DOHH2 (cell line): ENCODE measurements around the gene ADD3.
"Not testable (repeated sequence)": the region's sequence is repeated elsewhere in the genome, so short reads cannot be mapped to it uniquely, and the experiment has no call there.

Experiments used
- H3F3A ChIP-seq: fragments of 200-600 bp; sonication (generic), shearing (Covaris generic); 2 replicates; pipeline ENCODE4 v1.6.0; 2016; ENCODE audit warnings: antibody characterized with exemption, mild to moderate bottlenecking; ENCODE audit not compliant: control insufficient read depth, insufficient read depth
- H3K27ac ChIP-seq: fragments of 200-600 bp; sonication (generic); 2 replicates; pipeline ENCODE4 v1.5.1; 2014; ENCODE audit warnings: low read depth, mild to moderate bottlenecking, low read length, moderate library complexity
- H3K27me3 ChIP-seq: fragments of 200-600 bp; sonication (generic); 2 replicates; pipeline ENCODE4 v1.6.1; 2014; ENCODE audit warnings: mild to moderate bottlenecking, low read length, mixed read lengths; ENCODE audit not compliant: control insufficient read depth
- H3K36me3 ChIP-seq: fragments of 200-600 bp; sonication (generic); 2 replicates; pipeline ENCODE4 v1.6.1; 2014; ENCODE audit warnings: mild to moderate bottlenecking, low read length, moderate library complexity, mixed read lengths; ENCODE audit not compliant: control insufficient read depth
- H3K4me1 ChIP-seq: fragments of 200-600 bp; sonication (generic); 2 replicates; pipeline ENCODE4 v1.6.1; 2014; ENCODE audit warnings: mild to moderate bottlenecking, low read length, mixed read lengths; ENCODE audit not compliant: control insufficient read depth
- H3K4me2 ChIP-seq: fragments of 200-600 bp; sonication (generic); 2 replicates; pipeline ENCODE4 v1.6.0; 2014; ENCODE audit warnings: mild to moderate bottlenecking, low read length, moderate library complexity
- H3K4me3 ChIP-seq: fragments of 200-600 bp; sonication (generic); 2 replicates; pipeline ENCODE4 v1.5.1; 2014; ENCODE audit warnings: mild to moderate bottlenecking, low read length, mixed read lengths
- H3K79me2 ChIP-seq: fragments of 200-600 bp; sonication (generic); 2 replicates; pipeline ENCODE4 v1.6.1; 2014; ENCODE audit warnings: mild to moderate bottlenecking, low read length, mixed read lengths; ENCODE audit not compliant: control insufficient read depth
- H3K9me2 ChIP-seq: fragments of 200-600 bp; sonication (generic); replicated peaks from 2 replicates; pipeline ENCODE4 v1.6.1; 2014; ENCODE audit warnings: mild to moderate bottlenecking, low read length, mixed read lengths; ENCODE audit not compliant: control insufficient read depth
- H3K9me3 ChIP-seq: fragments of 200-600 bp; sonication (generic); 2 replicates; pipeline ENCODE4 v1.6.1; 2014; ENCODE audit warnings: antibody characterized with exemption, low read length, mixed read lengths; ENCODE audit not compliant: control insufficient read depth, insufficient read depth
- H4K20me1 ChIP-seq: fragments of 200-600 bp; sonication (generic); 2 replicates; pipeline ENCODE4 v1.6.0; 2014; ENCODE audit warnings: low read depth, mild to moderate bottlenecking, antibody characterized with exemption, low read length, moderate library complexity; ENCODE audit not compliant: control insufficient read depth, insufficient read depth
- EZH2phosphoT487 ChIP-seq: fragments of 200-600 bp; sonication (generic); IDR thresholded peaks from 2 replicates; pipeline ENCODE4 v1.6.1; 2017; ENCODE audit warnings: borderline replicate concordance, mild to moderate bottlenecking, antibody characterized with exemption, low read length, moderate library complexity, mixed read lengths
- TF ChIP-seq, protein P1 (sequence below): fragments of 200-600 bp; sonication (generic); IDR thresholded peaks from one replicate; pipeline ENCODE4 v1.5.1; 2014; ENCODE audit warnings: antibody characterized with exemption, mild to moderate bottlenecking, low read depth, low read length; ENCODE audit not compliant: poor library complexity, severe bottlenecking

ADD3 gene

DNA sequence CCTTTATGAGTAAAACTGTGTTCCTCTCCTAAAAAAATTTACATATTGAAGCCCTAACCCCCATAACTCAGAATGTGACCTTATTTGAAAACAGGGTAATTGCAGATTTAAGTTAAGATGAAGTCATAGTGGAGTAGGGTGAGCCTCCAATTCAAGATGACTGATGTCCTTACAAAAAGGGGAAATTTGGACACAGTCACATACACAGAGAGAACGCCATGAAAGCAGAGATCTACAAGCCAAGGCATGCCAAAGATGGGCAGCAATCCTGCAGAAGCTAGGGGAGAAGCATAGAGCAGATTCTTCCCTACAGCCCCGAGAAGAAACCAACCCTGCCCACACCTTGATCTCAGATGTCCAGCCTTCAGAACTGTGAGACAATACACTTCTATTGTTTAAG is 23.8 kb upstream of the ADD3 start:
- Histone ChIP-seq H3F3A (no peaks in the 10 kb centered on the region), H3K9me3 (no peaks in the 10 kb centered on the region), H3K27me3 (no peaks in the 10 kb centered on the region), H3K4me1 (0 out of 2 replicates have a peak, but pooled peaks cover 6% of the 10 kb centered on the region), H3K27ac (no peak overlapping the region), H3K9me2 (no peaks in the 10 kb centered on the region), H3K79me2 (no peaks in the 10 kb centered on the region), H3K4me3 (no peak overlapping the region), H3K36me3 (no peaks in the 10 kb centered on the region), H3K4me2 (no peak overlapping the region), H4K20me1 (no peaks in the 10 kb centered on the region)
- TF ChIP-seq, protein P1, sequence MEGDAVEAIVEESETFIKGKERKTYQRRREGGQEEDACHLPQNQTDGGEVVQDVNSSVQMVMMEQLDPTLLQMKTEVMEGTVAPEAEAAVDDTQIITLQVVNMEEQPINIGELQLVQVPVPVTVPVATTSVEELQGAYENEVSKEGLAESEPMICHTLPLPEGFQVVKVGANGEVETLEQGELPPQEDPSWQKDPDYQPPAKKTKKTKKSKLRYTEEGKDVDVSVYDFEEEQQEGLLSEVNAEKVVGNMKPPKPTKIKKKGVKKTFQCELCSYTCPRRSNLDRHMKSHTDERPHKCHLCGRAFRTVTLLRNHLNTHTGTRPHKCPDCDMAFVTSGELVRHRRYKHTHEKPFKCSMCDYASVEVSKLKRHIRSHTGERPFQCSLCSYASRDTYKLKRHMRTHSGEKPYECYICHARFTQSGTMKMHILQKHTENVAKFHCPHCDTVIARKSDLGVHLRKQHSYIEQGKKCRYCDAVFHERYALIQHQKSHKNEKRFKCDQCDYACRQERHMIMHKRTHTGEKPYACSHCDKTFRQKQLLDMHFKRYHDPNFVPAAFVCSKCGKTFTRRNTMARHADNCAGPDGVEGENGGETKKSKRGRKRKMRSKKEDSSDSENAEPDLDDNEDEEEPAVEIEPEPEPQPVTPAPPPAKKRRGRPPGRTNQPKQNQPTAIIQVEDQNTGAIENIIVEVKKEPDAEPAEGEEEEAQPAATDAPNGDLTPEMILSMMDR, result no peak
- no peak for TF ChIP-seq EZH2phosphoT487

DNA sequence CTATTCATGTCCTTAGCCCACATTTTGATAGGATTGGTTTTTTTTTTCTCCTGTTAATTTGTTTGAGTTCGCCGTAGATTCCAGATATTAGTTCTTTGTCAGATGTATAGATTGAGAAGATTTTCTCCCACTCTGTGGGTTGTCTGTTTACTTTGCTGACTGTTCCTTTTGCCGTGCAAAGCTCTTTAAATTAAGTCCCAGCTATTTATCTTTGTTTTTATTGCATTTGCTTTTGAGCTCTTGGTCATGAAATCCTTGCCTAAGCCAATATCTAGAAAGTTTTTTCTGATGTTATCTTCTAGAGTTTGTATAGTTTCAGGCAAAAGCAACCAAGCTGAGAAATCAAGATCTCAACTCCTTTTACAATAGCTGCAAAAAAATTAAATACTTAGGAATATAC is 22.0 kb upstream of the ADD3 start:
- H4K20me1 ChIP-seq, H3K4me3 ChIP-seq, H3K36me3 ChIP-seq, H3F3A ChIP-seq, H3K79me2 ChIP-seq, H3K9me3 ChIP-seq, H3K27ac ChIP-seq, H3K27me3 ChIP-seq, H3K4me2 ChIP-seq, H3K4me1 ChIP-seq, H3K9me2 ChIP-seq: not testable (repeated sequence)

DNA sequence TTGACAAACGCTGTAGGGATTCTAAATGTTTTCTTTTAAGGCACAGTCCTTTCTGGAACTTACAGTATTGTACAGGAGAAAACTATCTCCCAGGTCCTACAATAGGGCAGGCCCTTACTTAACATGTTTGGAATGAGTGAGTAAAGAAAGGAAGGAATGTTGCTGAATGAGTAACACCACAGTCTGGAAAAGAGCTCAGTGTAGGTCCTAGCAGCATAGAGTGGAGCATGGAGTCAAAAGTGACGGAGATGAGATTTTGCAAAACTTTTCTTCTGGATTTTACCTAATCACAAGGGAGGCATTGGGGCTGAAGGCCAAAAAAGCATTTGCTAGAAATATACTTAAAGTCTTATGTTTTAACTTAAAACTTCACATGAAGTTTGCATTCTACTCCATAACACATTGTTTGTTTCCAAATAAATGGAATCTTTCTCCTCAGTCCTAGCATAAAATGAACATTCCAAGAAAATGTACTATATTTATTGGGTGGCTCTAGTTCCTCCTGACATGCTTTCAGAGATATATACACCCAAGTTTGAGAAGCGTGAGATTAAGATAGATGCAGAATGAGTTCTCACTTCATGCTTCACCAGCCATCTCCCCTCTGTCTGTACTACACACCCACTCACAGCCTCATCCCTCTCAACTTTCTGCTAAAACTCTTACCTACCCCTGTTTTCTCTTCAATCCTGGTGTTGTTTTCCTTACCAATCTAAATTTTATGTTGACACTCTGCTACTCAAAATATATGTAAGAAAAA is 20.2 kb upstream of the ADD3 start:
- Histone ChIP-seq H3K27ac (no peak overlapping the region), H3K4me1 (0 out of 2 replicates have a peak, but pooled peaks cover 6% of the 10 kb centered on the region), H4K20me1 (no peaks in the 10 kb centered on the region), H3K9me3 (no peaks in the 10 kb centered on the region), H3F3A (no peaks in the 10 kb centered on the region), H3K36me3 (no peaks in the 10 kb centered on the region), H3K4me2 (no peak overlapping the region), H3K4me3 (no peak overlapping the region), H3K9me2 (no peaks in the 10 kb centered on the region), H3K27me3 (no peaks in the 10 kb centered on the region), H3K79me2 (no peaks in the 10 kb centered on the region)
- TF ChIP-seq EZH2phosphoT487, result no peak
- TF ChIP-seq, protein P1, result no peak

DNA sequence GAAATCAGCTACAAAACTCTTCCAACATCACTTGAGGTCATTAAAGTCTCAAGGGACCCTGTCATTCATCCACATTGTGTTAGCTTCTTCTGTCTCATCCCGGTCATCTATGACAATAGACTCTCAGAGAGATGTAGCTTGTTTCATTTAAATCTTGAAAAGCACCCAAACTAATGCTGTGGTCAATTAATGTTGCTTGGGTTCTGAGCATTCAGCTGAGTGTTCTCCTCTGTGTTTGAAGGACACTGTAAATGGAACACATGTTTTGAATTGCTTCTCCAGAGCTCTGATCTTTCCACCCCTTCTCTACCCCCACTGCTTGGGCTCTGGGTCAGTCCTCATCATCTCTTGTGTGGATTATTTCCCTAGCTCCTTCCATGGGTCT is 19.6 kb upstream of the ADD3 start:
- H4K20me1 ChIP-seq, result no peaks in the 10 kb centered on the region
- 0 out of 2 replicates have a peak, but pooled peaks cover 6% of the 10 kb centered on the region for H3K4me1 ChIP-seq
- H3K79me2 ChIP-seq, result no peaks in the 10 kb centered on the region
- no peaks in the 10 kb centered on the region for H3K9me3 ChIP-seq
- H3F3A ChIP-seq, result no peaks in the 10 kb centered on the region
- no peaks in the 10 kb centered on the region for H3K9me2 ChIP-seq
- no peak overlapping the region for H3K27ac ChIP-seq
- no peak for TF ChIP-seq EZH2phosphoT487
- H3K27me3 ChIP-seq, result no peaks in the 10 kb centered on the region
- H3K4me2 ChIP-seq, result no peak overlapping the region
- H3K36me3 ChIP-seq, result no peaks in the 10 kb centered on the region
- no peak overlapping the region for H3K4me3 ChIP-seq
